ENCODE data around the gene FAIM2. TPM values are rescaled to one million over a fixed set of nuclear protein-coding genes. Genes with fewer than 3 reads are reported as not detected.

FAIM2 gene
- total RNA-seq, 1 donor from 2014 or later: 1.6 TPM

DNA sequence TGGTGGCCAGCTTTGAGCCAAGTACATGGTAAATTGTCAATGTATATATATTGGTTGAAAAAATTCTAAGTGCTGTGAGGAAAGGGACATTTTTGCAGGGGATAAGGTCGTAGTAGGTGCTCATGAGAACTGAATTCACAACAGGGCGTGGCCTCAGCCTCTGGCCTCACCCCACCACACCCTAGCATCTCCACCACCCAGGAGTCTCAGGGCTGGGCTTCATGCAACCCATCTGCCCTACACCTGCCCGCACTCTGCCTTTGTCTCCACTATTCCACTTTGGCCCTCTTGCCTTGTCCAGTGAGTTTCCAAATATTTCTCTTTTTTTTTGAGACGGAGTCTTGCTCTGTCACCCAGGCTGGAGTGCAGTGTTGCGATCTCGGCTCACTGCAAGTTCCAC, 24.8 kb upstream of the FAIM2 start:
- Histone ChIP-seq H3K9ac (ENCODE audit: low read depth in 1 of 3, low read length in 3 of 3) (no peak overlapping the region), H3K36me3 (ENCODE audit: control insufficient read depth in 3 of 3, insufficient read depth in 3 of 3, low read length in 3 of 3) (no peaks in the 10 kb centered on the region), H3K9me3 (ENCODE audit: control insufficient read depth in 3 of 3, low read length in 3 of 3) (no peaks in the 10 kb centered on the region), H3K4me3 (ENCODE audit: low read length in 3 of 3) (no peak overlapping the region), H3K4me1 (ENCODE audit: control insufficient read depth in 3 of 3, insufficient read depth in 3 of 3, low read length in 3 of 3) (peaks cover 0 to 6% (median 0%) of the 10 kb centered on the region in 3 donors), H3K27ac (ENCODE audit: low read depth, low read length) (no peak overlapping the region), H3K27me3 (ENCODE audit: control insufficient read depth in 3 of 3, insufficient read depth in 3 of 3, low read length in 3 of 3) (peaks cover 0 to 4% (median 0%) of the 10 kb centered on the region in 3 donors)

DNA sequence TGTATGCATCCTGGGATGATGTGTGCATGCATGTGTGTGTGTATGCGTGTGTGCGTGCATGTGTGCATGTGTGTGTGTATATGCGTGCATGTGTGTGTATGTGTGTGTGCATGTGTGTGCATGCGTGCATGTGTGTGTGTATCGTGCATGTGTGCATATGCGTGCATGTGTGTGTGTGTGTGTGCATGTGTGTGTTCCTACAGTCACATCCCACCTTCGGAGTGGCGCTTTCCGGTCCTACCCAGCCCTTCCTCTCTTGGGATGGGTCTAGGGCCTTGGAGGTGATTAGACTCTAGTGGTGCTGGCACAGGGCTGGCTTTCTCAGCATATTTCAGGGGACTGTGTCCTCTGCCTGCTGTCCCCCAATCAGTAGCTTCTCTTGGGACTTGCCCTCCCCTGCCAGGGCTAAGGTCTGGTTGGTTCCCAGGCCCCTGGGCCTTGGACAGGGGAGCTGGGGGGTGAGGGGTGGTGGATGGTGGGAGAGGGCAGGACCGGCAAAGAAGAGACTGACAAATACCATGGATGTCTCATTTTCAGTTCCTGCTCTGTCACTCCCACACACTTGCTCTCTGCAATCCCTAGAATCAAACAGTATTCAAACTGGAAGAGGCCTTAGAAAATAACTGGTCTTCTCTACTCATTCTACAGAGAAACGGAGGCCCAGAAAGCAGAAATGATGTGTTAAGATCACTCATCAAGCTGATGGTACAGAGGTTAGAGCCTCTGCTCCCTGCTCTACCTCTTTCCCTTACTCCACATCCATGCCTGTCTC, 21.9 kb upstream of the FAIM2 start:
- no peak overlapping the region for H3K4me3 ChIP-seq (ENCODE audit: low read length in 3 of 3)
- H3K27ac ChIP-seq (ENCODE audit: low read depth, low read length): no peak overlapping the region
- no peak overlapping the region for H3K9ac ChIP-seq (ENCODE audit: low read depth in 1 of 3, low read length in 3 of 3)
- no peaks in the 10 kb centered on the region for H3K9me3 ChIP-seq (ENCODE audit: control insufficient read depth in 3 of 3, low read length in 3 of 3)
- no peaks in the 10 kb centered on the region for H3K36me3 ChIP-seq (ENCODE audit: control insufficient read depth in 3 of 3, insufficient read depth in 3 of 3, low read length in 3 of 3)
- no peaks in the 10 kb centered on the region for H3K27me3 ChIP-seq (ENCODE audit: control insufficient read depth in 3 of 3, insufficient read depth in 3 of 3, low read length in 3 of 3)
- H3K4me1 ChIP-seq (ENCODE audit: control insufficient read depth in 3 of 3, insufficient read depth in 3 of 3, low read length in 3 of 3): peaks cover 7 to 18% (median 9%) of the 10 kb centered on the region in 3 donors

DNA sequence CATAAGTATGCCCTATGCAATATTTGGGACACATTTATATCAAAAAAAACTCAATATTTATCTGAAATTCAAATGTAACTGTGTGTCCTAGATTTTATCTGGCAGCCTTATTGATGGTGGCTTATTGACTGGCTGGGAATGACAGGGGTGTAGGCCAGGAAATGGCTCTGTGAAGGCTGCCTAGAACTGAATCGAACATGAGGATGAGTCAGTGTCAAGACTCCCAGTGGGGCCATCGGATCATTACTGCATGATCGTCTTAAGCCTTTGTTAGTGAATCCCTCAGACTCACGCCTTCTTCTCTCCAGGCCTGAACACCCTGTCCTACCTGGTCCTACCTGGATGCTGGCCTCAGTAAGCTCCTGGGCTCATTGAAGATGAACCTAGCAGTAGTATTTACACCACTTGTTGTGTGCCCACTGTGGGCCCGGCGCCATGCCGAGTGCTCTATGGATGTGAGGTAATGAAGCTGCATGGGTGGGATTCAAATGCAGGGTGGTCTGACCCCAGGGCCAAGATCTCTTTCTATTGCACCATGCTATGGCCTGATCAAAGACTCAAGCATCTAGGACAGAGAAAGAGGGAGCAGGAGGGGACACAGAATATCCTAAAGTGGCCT, 21.0 kb upstream of the FAIM2 start:
- no peaks in the 10 kb centered on the region for H3K9me3 ChIP-seq (ENCODE audit: control insufficient read depth in 3 of 3, low read length in 3 of 3)
- no peak overlapping the region for H3K9ac ChIP-seq (ENCODE audit: low read depth in 1 of 3, low read length in 3 of 3)
- no peaks in the 10 kb centered on the region for H3K27me3 ChIP-seq (ENCODE audit: control insufficient read depth in 3 of 3, insufficient read depth in 3 of 3, low read length in 3 of 3)
- H3K36me3 ChIP-seq (ENCODE audit: control insufficient read depth in 3 of 3, insufficient read depth in 3 of 3, low read length in 3 of 3): no peaks in the 10 kb centered on the region
- no peak overlapping the region for H3K4me3 ChIP-seq (ENCODE audit: low read length in 3 of 3)
- peaks cover 7 to 18% (median 9%) of the 10 kb centered on the region in 3 donors for H3K4me1 ChIP-seq (ENCODE audit: control insufficient read depth in 3 of 3, insufficient read depth in 3 of 3, low read length in 3 of 3)
- H3K27ac ChIP-seq (ENCODE audit: low read depth, low read length): no peak overlapping the region

DNA sequence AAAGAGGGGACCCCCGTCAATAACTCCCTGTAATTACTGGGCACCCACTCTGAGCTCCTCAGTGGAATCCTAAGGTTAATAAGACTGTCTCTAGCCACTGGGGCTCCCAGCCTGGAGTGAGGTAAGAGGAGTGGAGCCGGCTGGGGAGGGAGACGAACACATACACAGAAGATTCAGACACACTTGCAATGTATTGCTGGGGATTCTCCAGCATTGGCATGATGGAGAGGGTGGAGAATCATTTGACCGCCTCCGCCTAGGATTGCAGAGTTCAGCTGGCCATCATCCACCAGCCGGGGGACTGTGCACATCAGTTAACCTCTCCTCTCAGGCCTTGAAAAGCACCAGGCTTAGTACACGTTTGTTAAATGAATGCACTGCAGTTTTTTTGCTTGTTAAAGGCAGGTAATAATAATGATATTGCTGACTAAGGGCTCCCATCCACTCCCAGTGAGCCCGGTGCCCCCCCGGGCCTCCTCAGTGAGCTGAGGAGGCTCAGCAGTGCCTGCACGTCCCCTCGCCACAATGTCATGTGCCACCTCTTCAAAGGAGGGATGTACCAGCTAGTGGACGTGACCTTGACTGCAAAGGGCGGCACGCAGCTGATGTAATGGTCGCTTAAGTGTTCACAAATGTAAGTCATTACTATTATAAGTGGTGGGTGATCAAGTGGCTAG, 20.3 kb upstream of the FAIM2 start:
- Histone ChIP-seq H3K27ac (ENCODE audit: low read depth, low read length) (no peak overlapping the region), H3K9ac (ENCODE audit: low read depth in 1 of 3, low read length in 3 of 3) (no peak overlapping the region), H3K9me3 (ENCODE audit: control insufficient read depth in 3 of 3, low read length in 3 of 3) (no peaks in the 10 kb centered on the region), H3K4me3 (ENCODE audit: low read length in 3 of 3) (no peak overlapping the region), H3K27me3 (ENCODE audit: control insufficient read depth in 3 of 3, insufficient read depth in 3 of 3, low read length in 3 of 3) (no peaks in the 10 kb centered on the region), H3K36me3 (ENCODE audit: control insufficient read depth in 3 of 3, insufficient read depth in 3 of 3, low read length in 3 of 3) (no peaks in the 10 kb centered on the region), H3K4me1 (ENCODE audit: control insufficient read depth in 3 of 3, insufficient read depth in 3 of 3, low read length in 3 of 3) (peaks cover 7 to 18% (median 9%) of the 10 kb centered on the region in 3 donors)

DNA sequence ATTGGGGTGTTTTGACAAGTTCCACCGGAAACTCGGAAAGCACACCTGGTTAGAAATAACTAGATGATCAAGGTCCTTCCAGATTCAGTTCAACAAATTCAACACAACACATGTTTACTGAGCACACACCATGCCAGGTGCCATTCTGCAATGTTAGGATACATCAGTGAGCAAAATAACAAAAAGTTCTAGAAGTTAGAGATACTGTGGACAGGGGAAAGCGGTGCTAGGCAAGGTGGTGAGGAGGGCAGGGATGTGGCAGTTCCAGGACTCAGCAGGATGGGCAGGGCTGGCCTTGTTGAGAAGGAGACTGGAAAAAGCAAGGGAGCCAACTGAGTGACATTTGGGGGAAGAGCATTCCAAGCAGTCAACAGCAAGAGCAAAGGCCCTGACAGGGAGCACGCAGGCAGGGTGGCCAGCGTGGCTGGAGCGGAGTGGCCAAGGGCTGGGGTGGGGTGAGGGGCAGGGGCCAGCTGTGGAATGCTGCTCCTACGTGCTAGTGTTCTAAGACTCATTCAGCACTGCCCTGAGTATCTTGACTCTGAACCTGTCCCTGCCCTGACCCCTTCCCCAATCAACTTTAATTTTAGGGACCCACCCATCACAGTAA, 19.4 kb upstream of the FAIM2 start:
- Histone ChIP-seq H3K4me1 (ENCODE audit: control insufficient read depth in 3 of 3, insufficient read depth in 3 of 3, low read length in 3 of 3) (peaks cover 7 to 18% (median 9%) of the 10 kb centered on the region in 3 donors), H3K27me3 (ENCODE audit: control insufficient read depth in 3 of 3, insufficient read depth in 3 of 3, low read length in 3 of 3) (peaks cover 0 to 3% (median 0%) of the 10 kb centered on the region in 3 donors), H3K4me3 (ENCODE audit: low read length in 3 of 3) (no peak overlapping the region), H3K9me3 (ENCODE audit: control insufficient read depth in 3 of 3, low read length in 3 of 3) (no peaks in the 10 kb centered on the region), H3K27ac (ENCODE audit: low read depth, low read length) (no peak overlapping the region), H3K36me3 (ENCODE audit: control insufficient read depth in 3 of 3, insufficient read depth in 3 of 3, low read length in 3 of 3) (no peaks in the 10 kb centered on the region), H3K9ac (ENCODE audit: low read depth in 1 of 3, low read length in 3 of 3) (no peak overlapping the region)

DNA sequence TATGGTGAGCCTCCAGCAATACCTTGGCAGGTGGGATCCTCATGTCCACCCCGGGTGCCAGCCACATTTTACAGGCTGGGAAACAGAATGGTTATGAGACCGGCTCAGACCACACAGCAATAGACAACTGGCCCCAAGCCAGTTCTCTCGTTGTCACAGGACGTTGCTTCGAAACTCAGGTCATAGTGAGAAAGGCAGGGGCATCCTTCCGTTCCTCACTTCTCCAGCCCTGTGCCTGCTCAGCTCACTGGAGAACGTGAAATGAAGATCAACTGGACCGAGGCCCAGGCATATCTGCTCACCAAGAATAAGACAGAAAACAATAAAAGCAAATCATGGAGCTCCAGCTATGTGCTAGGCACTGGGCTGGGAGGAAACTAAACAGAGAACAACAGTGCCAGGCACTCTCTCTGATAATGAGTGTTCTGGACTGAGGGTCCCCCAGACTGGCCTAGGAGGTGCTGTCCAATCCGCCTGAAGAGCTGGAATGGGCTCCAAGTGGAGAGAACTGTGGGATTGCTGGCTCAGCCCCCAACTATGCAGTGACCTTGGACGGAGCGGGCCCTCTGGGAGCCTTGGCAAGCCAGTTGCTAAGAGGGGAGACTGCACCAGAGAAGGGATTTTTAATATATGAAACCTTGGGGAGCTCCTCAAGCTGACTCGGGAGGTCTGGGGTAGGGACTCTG, 18.8 kb upstream of the FAIM2 start:
- Histone ChIP-seq H3K36me3 (ENCODE audit: control insufficient read depth in 3 of 3, insufficient read depth in 3 of 3, low read length in 3 of 3) (no peaks in the 10 kb centered on the region), H3K9me3 (ENCODE audit: control insufficient read depth in 3 of 3, low read length in 3 of 3) (no peaks in the 10 kb centered on the region), H3K27me3 (ENCODE audit: control insufficient read depth in 3 of 3, insufficient read depth in 3 of 3, low read length in 3 of 3) (peaks cover 5 to 7% (median 6%) of the 10 kb centered on the region in 3 donors), H3K27ac (ENCODE audit: low read depth, low read length) (no peak overlapping the region), H3K4me1 (ENCODE audit: control insufficient read depth in 3 of 3, insufficient read depth in 3 of 3, low read length in 3 of 3) (peaks cover 7 to 18% (median 9%) of the 10 kb centered on the region in 3 donors), H3K4me3 (ENCODE audit: low read length in 3 of 3) (no peak overlapping the region), H3K9ac (ENCODE audit: low read depth in 1 of 3, low read length in 3 of 3) (no peak overlapping the region)

DNA sequence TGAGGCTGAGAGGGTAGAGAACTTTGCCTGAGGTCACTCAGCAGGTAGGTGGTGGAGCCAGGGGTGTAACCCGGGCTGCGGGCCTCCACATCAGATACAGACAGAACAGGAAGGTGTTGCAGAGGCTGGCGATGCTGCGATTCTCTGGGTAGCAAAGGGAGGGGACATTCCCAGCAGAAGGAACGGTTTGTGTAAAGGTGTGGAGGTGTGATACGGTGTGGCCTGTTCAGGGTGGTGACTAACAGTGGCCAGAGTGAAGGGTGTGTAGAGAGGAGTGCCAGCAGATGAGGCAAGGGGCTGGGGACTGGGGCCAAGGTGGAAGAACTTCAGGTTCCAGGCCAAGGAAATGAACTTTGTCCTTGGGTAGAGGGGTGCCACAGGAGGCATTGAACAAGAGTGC, 18.2 kb upstream of the FAIM2 start:
- H3K4me3 ChIP-seq (ENCODE audit: low read length in 3 of 3): no peak overlapping the region
- H3K9me3 ChIP-seq (ENCODE audit: control insufficient read depth in 3 of 3, low read length in 3 of 3): no peaks in the 10 kb centered on the region
- no peak overlapping the region for H3K27ac ChIP-seq (ENCODE audit: low read depth, low read length)
- H3K36me3 ChIP-seq (ENCODE audit: control insufficient read depth in 3 of 3, insufficient read depth in 3 of 3, low read length in 3 of 3): no peaks in the 10 kb centered on the region
- H3K4me1 ChIP-seq (ENCODE audit: control insufficient read depth in 3 of 3, insufficient read depth in 3 of 3, low read length in 3 of 3): peaks cover 7 to 18% (median 9%) of the 10 kb centered on the region in 3 donors
- no peak overlapping the region for H3K9ac ChIP-seq (ENCODE audit: low read depth in 1 of 3, low read length in 3 of 3)
- H3K27me3 ChIP-seq (ENCODE audit: control insufficient read depth in 3 of 3, insufficient read depth in 3 of 3, low read length in 3 of 3): peaks cover 5 to 9% (median 7%) of the 10 kb centered on the region in 3 donors

DNA sequence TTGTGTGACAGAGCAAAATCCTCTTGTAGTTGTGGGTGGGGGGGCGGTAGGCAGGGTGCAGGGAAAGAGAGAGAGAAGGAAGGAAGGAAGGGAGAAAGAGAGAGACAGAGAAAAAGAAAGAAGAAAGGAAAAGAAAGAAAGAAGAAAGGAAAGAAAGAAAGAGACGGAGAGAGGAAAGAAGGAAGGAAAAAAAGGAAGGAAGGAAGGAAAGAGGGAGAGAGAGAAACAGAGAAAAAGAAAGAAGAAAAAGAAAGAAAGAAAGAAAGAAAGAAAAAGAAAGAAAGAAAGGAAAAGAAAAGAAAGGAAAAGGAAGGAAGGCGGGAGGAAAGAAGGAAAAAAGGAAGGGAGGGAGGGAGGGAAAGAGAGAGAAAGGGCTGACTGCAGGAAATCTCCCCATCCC, 17.6 kb upstream of the FAIM2 start:
- no peaks in the 10 kb centered on the region for H3K36me3 ChIP-seq (ENCODE audit: control insufficient read depth in 3 of 3, insufficient read depth in 3 of 3, low read length in 3 of 3)
- no peak overlapping the region for H3K4me3 ChIP-seq (ENCODE audit: low read length in 3 of 3)
- H3K4me1 ChIP-seq (ENCODE audit: control insufficient read depth in 3 of 3, insufficient read depth in 3 of 3, low read length in 3 of 3): peaks cover 7 to 18% (median 9%) of the 10 kb centered on the region in 3 donors
- no peak overlapping the region for H3K27ac ChIP-seq (ENCODE audit: low read depth, low read length)
- no peak overlapping the region for H3K9ac ChIP-seq (ENCODE audit: low read depth in 1 of 3, low read length in 3 of 3)
- H3K27me3 ChIP-seq (ENCODE audit: control insufficient read depth in 3 of 3, insufficient read depth in 3 of 3, low read length in 3 of 3): peaks cover 5 to 9% (median 7%) of the 10 kb centered on the region in 3 donors
- H3K9me3 ChIP-seq (ENCODE audit: control insufficient read depth in 3 of 3, low read length in 3 of 3): no peaks in the 10 kb centered on the region

DNA sequence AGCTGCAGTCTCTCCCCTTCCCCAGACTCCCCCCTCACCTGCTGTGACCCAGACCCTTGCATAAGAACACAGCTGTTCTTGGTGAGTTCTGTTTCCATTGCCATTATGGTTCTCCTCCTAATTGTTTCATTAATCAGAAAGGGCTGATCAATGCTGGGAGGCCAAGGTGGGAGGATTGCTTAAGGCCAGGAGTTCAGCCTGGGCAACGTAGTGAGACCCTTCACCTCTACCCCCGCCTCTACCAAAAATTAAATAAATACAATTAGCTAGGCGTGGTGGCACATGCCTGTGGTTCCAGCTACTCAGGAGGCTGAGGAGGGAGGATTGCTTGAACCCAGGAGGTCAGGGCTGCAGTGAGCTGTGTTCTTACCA, 17.2 kb upstream of the FAIM2 start:
- Histone ChIP-seq H3K9ac (ENCODE audit: low read depth in 1 of 3, low read length in 3 of 3) (no peak overlapping the region), H3K36me3 (ENCODE audit: control insufficient read depth in 3 of 3, insufficient read depth in 3 of 3, low read length in 3 of 3) (no peaks in the 10 kb centered on the region), H3K4me3 (ENCODE audit: low read length in 3 of 3) (no peak overlapping the region), H3K9me3 (ENCODE audit: control insufficient read depth in 3 of 3, low read length in 3 of 3) (no peaks in the 10 kb centered on the region), H3K27me3 (ENCODE audit: control insufficient read depth in 3 of 3, insufficient read depth in 3 of 3, low read length in 3 of 3) (peaks cover 5 to 9% (median 7%) of the 10 kb centered on the region in 3 donors), H3K27ac (ENCODE audit: low read depth, low read length) (no peak overlapping the region), H3K4me1 (ENCODE audit: control insufficient read depth in 3 of 3, insufficient read depth in 3 of 3, low read length in 3 of 3) (peaks cover 7 to 18% (median 9%) of the 10 kb centered on the region in 3 donors)

Measured in skeletal muscle tissue (tissue), 4 donors.